ENCODE data around the gene SORBS2. TPM values are rescaled to one million over a fixed set of nuclear protein-coding genes. Genes with fewer than 3 reads are reported as not detected.

The SORBS2 gene
- total RNA-seq, 1 experiment from 2014 or later: not detected

DNA sequence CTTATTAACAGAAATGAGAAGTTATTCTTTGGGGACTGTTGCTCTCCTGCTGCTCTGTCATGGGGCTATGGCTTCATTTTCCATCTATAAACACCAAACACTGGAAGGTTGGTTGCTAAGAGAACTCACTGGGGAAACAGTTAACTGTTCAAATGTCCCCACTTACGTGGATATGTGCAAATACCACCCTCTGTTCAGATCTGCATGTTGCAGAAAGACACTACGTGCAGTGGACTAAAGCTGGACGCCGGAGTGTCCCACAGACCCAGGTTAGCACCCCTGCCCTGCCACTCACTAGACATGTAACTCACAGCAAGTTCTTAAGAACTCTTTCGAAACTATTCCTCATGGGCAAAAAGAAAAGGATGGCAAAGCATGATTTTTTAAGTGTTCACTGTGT is 62.1 kb downstream of the SORBS2 start:
- H3K27me3 ChIP-seq (ENCODE audit: low read length): no peaks in the 10 kb centered on the region
- no peaks in the 10 kb centered on the region for H3K36me3 ChIP-seq (ENCODE audit: insufficient read depth, low read length)
- no peak overlapping the region for H3K9ac ChIP-seq (ENCODE audit: low read length)
- no peaks in the 10 kb centered on the region for H4K20me1 ChIP-seq (ENCODE audit: insufficient read depth, low read depth, low read length)
- DNase-seq: no peak
- no peaks in the 10 kb centered on the region for H3K9me2 ChIP-seq (replicated peaks; ENCODE audit: insufficient read depth, low read length)
- H3K9me3 ChIP-seq (ENCODE audit: low read length): no peaks in the 10 kb centered on the region
- H3K4me2 ChIP-seq (ENCODE audit: low read depth, low read length, poor library complexity, severe bottlenecking): no peak overlapping the region
- H2AFZ ChIP-seq (ENCODE audit: low read length): no peak overlapping the region
- no peaks in the 10 kb centered on the region for H3K4me1 ChIP-seq (ENCODE audit: low read length)
- no peak overlapping the region for H3K27ac ChIP-seq (ENCODE audit: low read length)
- no peaks in the 10 kb centered on the region for H3K79me2 ChIP-seq (ENCODE audit: low read length)
- H3K4me3 ChIP-seq (ENCODE audit: low read length): no peak overlapping the region

DNA sequence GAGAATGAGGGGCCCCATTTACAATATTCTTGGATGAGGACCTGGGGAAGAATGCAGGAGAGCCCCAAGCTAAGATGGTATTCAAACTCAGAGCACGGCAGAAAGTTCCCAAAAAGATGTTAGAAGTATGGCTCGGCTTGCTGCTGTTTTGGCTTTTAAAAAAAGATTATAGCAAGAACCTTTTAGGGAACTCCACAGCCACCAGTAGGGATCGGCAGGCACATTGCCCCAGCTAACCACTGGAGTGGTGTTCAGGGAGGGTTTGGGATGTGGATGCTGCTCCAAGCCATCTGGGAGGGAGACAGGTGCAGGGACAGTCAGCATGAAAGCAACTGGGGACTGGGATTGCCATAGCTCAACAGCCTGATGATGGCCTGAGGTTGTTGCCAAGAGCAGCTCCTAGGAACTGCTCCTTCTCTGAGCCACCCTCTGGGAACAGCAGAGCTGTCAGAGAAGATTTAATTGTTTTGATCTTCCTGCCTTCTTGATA is 63.0 kb downstream of the SORBS2 start:
- Histone ChIP-seq H3K79me2 (ENCODE audit: low read length) (no peaks in the 10 kb centered on the region), H3K4me2 (ENCODE audit: low read depth, low read length, poor library complexity, severe bottlenecking) (no peak overlapping the region), H3K9me3 (ENCODE audit: low read length) (no peaks in the 10 kb centered on the region), H3K27ac (ENCODE audit: low read length) (no peak overlapping the region), H3K27me3 (ENCODE audit: low read length) (no peaks in the 10 kb centered on the region), H3K9me2 (replicated peaks; ENCODE audit: insufficient read depth, low read length) (no peaks in the 10 kb centered on the region), H3K9ac (ENCODE audit: low read length) (no peak overlapping the region), H2AFZ (ENCODE audit: low read length) (no peak overlapping the region), H4K20me1 (ENCODE audit: insufficient read depth, low read depth, low read length) (no peaks in the 10 kb centered on the region), H3K36me3 (ENCODE audit: insufficient read depth, low read length) (no peaks in the 10 kb centered on the region), H3K4me3 (ENCODE audit: low read length) (no peak overlapping the region), H3K4me1 (ENCODE audit: low read length) (peaks cover 3% of the 10 kb centered on the region; the same call in 1 of the 2 replicates)
- DNase-seq: no peak

DNA sequence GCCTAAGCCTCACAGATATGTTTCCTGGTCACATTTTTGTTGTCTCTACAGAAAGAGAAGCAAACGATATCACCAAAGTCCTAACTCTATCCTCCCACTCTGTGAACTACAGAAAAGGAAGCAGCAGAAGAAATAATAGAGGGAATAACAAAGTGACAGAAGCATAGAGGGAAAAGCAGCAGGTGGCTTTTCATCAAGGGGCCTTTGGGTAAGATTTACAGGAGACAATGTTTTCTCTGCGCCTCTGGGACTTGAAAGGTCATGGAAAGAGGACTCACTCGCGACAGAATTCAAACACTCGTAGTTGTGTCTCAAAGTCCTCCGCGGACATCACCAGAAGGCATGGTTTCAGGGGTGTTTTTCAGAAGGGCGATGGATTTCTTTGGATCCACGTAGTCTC is 66.1 kb downstream of the SORBS2 start:
- no peak overlapping the region for H3K4me2 ChIP-seq (ENCODE audit: low read depth, low read length, poor library complexity, severe bottlenecking)
- H3K27ac ChIP-seq (ENCODE audit: low read length): no peak overlapping the region
- H3K9me2 ChIP-seq (replicated peaks; ENCODE audit: insufficient read depth, low read length): no peaks in the 10 kb centered on the region

DNA sequence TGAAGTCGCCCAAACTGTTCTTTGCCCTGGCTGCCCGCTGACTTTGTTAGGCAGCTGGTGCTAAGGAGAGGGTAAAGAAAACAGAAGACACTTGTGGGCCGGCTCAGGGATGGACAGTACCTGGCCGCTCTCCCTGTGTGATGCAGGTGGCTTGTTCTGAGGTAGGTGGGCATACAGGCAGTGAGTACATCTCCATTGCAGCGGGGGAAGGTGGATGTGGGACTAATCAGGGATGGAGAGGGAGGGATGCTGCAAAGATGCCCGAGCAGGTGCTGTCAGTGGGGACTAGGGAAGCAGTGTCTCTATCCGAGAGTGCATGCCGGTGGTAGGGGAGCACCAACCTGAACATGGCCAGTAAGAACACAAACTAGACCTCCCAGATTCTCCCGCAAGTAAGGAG is 67.0 kb downstream of the SORBS2 start:
- Histone ChIP-seq H4K20me1 (ENCODE audit: insufficient read depth, low read depth, low read length) (no peaks in the 10 kb centered on the region), H3K9me2 (replicated peaks; ENCODE audit: insufficient read depth, low read length) (no peaks in the 10 kb centered on the region), H3K27me3 (ENCODE audit: low read length) (no peaks in the 10 kb centered on the region), H3K36me3 (ENCODE audit: insufficient read depth, low read length) (no peaks in the 10 kb centered on the region), H3K4me1 (ENCODE audit: low read length) (peaks cover 12% of the 10 kb centered on the region), H3K4me3 (ENCODE audit: low read length) (no peak overlapping the region), H3K9ac (ENCODE audit: low read length) (no peak overlapping the region), H3K27ac (ENCODE audit: low read length) (no peak overlapping the region), H3K79me2 (ENCODE audit: low read length) (no peaks in the 10 kb centered on the region), H2AFZ (ENCODE audit: low read length) (no peak overlapping the region), H3K9me3 (ENCODE audit: low read length) (no peaks in the 10 kb centered on the region), H3K4me2 (ENCODE audit: low read depth, low read length, poor library complexity, severe bottlenecking) (no peak overlapping the region)
- no peak for DNase-seq

More for the DNA sequence above, 66.1 kb downstream of the SORBS2 start:
- Histone ChIP-seq H3K9me3 (ENCODE audit: low read length) (no peaks in the 10 kb centered on the region), H3K4me1 (ENCODE audit: low read length) (peaks cover 3% of the 10 kb centered on the region; the same call in 1 of the 2 replicates), H3K4me3 (ENCODE audit: low read length) (no peak overlapping the region), H3K79me2 (ENCODE audit: low read length) (no peaks in the 10 kb centered on the region), H2AFZ (ENCODE audit: low read length) (no peak overlapping the region), H4K20me1 (ENCODE audit: insufficient read depth, low read depth, low read length) (no peaks in the 10 kb centered on the region), H3K9ac (ENCODE audit: low read length) (no peak overlapping the region), H3K36me3 (ENCODE audit: insufficient read depth, low read length) (no peaks in the 10 kb centered on the region), H3K27me3 (ENCODE audit: low read length) (no peaks in the 10 kb centered on the region)
- DNase-seq: no peak

DNA sequence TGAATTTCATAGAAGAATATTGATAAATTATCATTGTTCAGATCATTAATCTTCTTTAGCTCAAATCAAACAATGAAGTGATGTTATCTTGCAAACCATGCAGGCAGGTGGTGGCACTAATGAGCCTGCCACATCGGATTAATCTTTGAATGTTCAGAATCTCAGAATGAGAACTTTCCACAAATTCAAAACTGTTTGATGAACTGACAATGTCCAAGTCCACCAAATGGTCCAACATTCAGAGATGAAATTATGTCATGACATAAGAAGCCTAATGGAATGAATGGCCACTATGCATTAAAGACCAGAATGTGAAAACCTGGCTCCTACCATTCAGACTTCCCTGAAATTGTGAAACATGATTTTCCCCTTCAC is 67.5 kb downstream of the SORBS2 start:
- no peaks in the 10 kb centered on the region for H3K27me3 ChIP-seq (ENCODE audit: low read length)
- H4K20me1 ChIP-seq (ENCODE audit: insufficient read depth, low read depth, low read length): no peaks in the 10 kb centered on the region
- no peak overlapping the region for H3K4me2 ChIP-seq (ENCODE audit: low read depth, low read length, poor library complexity, severe bottlenecking)
- no peaks in the 10 kb centered on the region for H3K9me3 ChIP-seq (ENCODE audit: low read length)
- H3K4me3 ChIP-seq (ENCODE audit: low read length): no peak overlapping the region
- no peak overlapping the region for H3K27ac ChIP-seq (ENCODE audit: low read length)
- no peaks in the 10 kb centered on the region for H3K36me3 ChIP-seq (ENCODE audit: insufficient read depth, low read length)
- H3K4me1 ChIP-seq (ENCODE audit: low read length): peaks cover 13% of the 10 kb centered on the region
- no peak overlapping the region for H3K9ac ChIP-seq (ENCODE audit: low read length)
- DNase-seq: no peak
- H3K9me2 ChIP-seq (replicated peaks; ENCODE audit: insufficient read depth, low read length): no peaks in the 10 kb centered on the region
- H2AFZ ChIP-seq (ENCODE audit: low read length): no peak overlapping the region
- no peaks in the 10 kb centered on the region for H3K79me2 ChIP-seq (ENCODE audit: low read length)

DNA sequence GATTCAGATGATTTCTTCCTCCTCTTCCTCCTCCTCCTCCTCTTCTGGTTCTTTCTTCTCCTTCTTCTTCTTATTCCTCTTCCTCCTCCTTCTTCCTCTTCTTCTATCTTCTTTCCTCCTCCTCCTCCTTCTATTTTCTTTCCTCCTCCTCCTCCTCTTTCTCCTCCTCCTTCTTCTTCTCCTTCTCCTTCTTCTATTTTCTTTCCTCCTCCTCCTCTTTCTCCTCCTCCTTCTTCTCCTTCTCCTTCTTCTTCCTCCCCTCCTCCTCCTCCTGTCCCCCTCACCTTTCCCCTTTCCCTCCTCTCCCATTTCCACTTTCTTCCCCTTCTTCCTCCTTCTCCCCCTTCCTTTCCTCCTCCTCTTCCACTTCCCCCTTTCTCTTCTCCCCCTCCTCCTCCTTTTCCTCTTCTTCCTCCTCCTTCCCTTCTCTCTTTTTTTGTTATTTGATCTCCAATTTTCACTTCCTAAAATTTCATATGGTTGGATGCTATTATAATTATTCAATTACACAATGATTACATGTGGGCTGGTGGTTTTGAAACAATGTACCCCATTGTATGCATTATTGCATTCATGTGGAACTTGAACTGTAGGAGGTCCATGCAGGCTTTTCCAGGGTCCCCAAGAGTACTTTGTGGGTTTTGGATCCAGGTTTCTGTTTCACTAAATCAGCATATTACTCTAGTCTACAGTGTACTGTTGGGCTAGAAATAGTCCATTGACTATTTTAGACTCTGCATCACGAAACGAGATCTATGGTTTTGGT is 68.1 kb downstream of the SORBS2 start:
- Histone ChIP-seq H3K4me2 (ENCODE audit: low read depth, low read length, poor library complexity, severe bottlenecking) (no peak overlapping the region), H3K79me2 (ENCODE audit: low read length) (no peaks in the 10 kb centered on the region), H3K9me2 (replicated peaks; ENCODE audit: insufficient read depth, low read length) (no peaks in the 10 kb centered on the region), H3K4me1 (ENCODE audit: low read length) (peaks cover 19% of the 10 kb centered on the region), H3K27me3 (ENCODE audit: low read length) (no peaks in the 10 kb centered on the region), H3K9ac (ENCODE audit: low read length) (no peak overlapping the region), H3K27ac (ENCODE audit: low read length) (no peak overlapping the region), H3K9me3 (ENCODE audit: low read length) (no peaks in the 10 kb centered on the region), H3K4me3 (ENCODE audit: low read length) (no peak overlapping the region), H3K36me3 (ENCODE audit: insufficient read depth, low read length) (no peaks in the 10 kb centered on the region), H4K20me1 (ENCODE audit: insufficient read depth, low read depth, low read length) (no peaks in the 10 kb centered on the region), H2AFZ (ENCODE audit: low read length) (no peak overlapping the region)
- no peak for DNase-seq

DNA sequence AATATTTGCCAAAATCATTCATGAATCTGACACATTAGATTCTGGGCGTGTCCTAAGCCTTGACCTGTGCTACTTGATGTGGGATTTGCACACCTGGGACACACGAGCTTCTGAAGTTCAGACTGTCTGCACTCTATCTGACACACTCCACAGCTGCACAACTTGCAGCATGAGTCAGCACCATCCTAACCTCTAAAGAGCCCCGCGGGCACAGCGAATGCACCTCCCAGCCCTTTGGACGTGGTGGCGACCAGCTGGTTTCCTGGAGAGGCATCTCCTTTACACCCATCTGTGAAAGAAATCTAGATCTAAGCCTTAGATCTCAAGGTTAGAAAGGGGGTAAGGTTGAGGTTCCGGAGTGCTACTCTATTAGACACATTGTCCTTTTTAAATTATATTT is 69.2 kb downstream of the SORBS2 start:
- H3K4me1 ChIP-seq (ENCODE audit: low read length): peaks cover 24% of the 10 kb centered on the region
- no peaks in the 10 kb centered on the region for H4K20me1 ChIP-seq (ENCODE audit: insufficient read depth, low read depth, low read length)
- no peak overlapping the region for H3K4me3 ChIP-seq (ENCODE audit: low read length)
- no peak overlapping the region for H2AFZ ChIP-seq (ENCODE audit: low read length)
- H3K79me2 ChIP-seq (ENCODE audit: low read length): no peaks in the 10 kb centered on the region
- H3K27me3 ChIP-seq (ENCODE audit: low read length): no peaks in the 10 kb centered on the region
- no peak overlapping the region for H3K27ac ChIP-seq (ENCODE audit: low read length)
- no peak overlapping the region for H3K4me2 ChIP-seq (ENCODE audit: low read depth, low read length, poor library complexity, severe bottlenecking)
- no peaks in the 10 kb centered on the region for H3K9me2 ChIP-seq (replicated peaks; ENCODE audit: insufficient read depth, low read length)
- no peaks in the 10 kb centered on the region for H3K9me3 ChIP-seq (ENCODE audit: low read length)
- H3K9ac ChIP-seq (ENCODE audit: low read length): no peak overlapping the region
- DNase-seq: no peak
- H3K36me3 ChIP-seq (ENCODE audit: insufficient read depth, low read length): no peaks in the 10 kb centered on the region

DNA sequence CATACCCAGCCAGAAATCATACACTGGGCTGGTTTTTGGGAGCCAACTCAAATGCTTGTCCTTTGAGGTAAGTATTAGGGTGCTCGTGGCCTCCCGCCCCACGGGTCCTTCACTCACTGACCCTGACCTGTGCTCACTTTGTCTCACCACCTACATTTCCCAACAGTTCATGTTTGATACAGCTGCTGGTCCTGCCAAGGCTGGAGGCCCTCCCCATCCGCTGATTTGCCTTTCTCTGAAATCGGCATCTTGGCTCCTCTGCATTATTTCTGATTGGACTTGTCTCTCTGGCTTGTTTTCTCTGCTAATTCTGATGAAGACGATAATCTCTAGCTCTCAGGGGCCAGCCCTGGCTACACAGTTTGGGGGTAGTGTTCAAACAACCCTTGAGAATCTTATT is 70.2 kb downstream of the SORBS2 start:
- no peak overlapping the region for H3K9ac ChIP-seq (ENCODE audit: low read length)
- no peaks in the 10 kb centered on the region for H4K20me1 ChIP-seq (ENCODE audit: insufficient read depth, low read depth, low read length)

More for the DNA sequence above, 70.2 kb downstream of the SORBS2 start:
- no peaks in the 10 kb centered on the region for H3K79me2 ChIP-seq (ENCODE audit: low read length)
- H3K4me1 ChIP-seq (ENCODE audit: low read length): peaks cover 24% of the 10 kb centered on the region
- H3K27ac ChIP-seq (ENCODE audit: low read length): no peak overlapping the region
- no peak for DNase-seq
- no peaks in the 10 kb centered on the region for H3K36me3 ChIP-seq (ENCODE audit: insufficient read depth, low read length)
- H3K9me3 ChIP-seq (ENCODE audit: low read length): no peaks in the 10 kb centered on the region
- no peak overlapping the region for H2AFZ ChIP-seq (ENCODE audit: low read length)
- no peaks in the 10 kb centered on the region for H3K27me3 ChIP-seq (ENCODE audit: low read length)
- no peak overlapping the region for H3K4me3 ChIP-seq (ENCODE audit: low read length)
- no peak overlapping the region for H3K4me2 ChIP-seq (ENCODE audit: low read depth, low read length, poor library complexity, severe bottlenecking)
- no peaks in the 10 kb centered on the region for H3K9me2 ChIP-seq (replicated peaks; ENCODE audit: insufficient read depth, low read length)
